ENCODE results near the gene GYPB.
"Not testable (repeated sequence)": the region's sequence is repeated elsewhere in the genome, so short reads cannot be mapped to it uniquely, and the experiment has no call there.

The GYPB gene

DNA sequence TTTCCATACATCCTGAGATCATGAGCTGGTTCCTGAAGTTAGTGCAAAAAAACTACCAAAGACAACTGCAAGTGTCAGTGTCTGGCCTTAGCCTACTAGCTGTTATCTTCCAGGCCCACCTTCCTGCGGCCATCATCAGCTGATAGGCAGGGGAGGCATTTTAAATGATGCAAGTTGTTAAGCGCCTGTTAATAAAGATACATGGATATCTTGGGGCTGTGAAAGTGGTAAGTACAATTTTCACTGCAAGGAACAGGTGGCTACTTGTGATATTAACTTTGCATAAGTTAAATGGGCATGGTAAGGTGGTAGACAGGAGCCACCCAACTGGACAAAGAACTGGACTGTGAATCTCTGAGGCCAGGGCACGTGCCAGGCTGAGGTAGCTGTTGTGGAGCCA is at the start of gene GYPB:
GYPB (minus strand) TSS at position 104 of the 400 bp plus-strand sequence; CDS start at position 11, 93 bp downstream.
- not testable (repeated sequence) for ATAC-seq, H3K9me3 Mint-ChIP-seq, H3K4me3 Mint-ChIP-seq, H3K36me3 Mint-ChIP-seq, H3K27ac Mint-ChIP-seq, H3K4me1 Mint-ChIP-seq, H3K27me3 Mint-ChIP-seq

GRCh38 chr4:144061556-144061955 is 42.4 kb upstream of the GYPB start:
- peaks cover 11% of the 10 kb centered on the region for H3K27me3 Mint-ChIP-seq
- H3K4me3 Mint-ChIP-seq, H3K27ac Mint-ChIP-seq, ATAC-seq, H3K36me3 Mint-ChIP-seq, H3K4me1 Mint-ChIP-seq, H3K9me3 Mint-ChIP-seq: not testable (repeated sequence)

DNA sequence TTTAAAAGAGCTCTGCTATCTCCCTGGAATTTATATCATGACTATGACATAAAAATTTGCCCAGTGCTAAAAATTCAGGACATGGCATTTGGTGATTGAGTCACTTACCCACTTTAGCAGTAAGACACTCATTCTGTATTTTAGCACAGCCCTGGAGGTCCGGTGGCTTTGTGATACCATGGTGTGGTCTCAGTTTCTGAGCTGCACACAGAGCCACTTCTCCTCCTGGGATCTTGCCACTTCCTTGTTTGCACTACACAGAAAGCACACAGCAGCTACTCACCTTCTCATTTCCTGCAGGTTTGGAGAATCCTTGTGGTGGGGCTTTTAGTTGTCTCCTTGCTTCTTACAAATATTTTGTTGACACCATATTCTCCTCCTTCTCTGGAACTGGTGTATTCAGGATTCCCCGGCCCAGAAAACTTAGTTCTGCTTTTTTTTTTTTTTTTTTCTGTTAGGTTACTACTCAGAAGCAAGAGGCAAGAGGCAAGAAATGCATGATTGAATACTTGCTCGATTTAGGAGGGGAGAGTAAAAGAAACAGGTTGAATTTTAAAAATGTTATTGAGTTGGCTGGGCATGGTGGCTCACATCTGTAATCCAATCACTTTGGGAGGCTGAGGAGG is 41.2 kb upstream of the GYPB start:
- H3K27ac Mint-ChIP-seq, H3K9me3 Mint-ChIP-seq, ATAC-seq, H3K4me3 Mint-ChIP-seq, H3K4me1 Mint-ChIP-seq, H3K36me3 Mint-ChIP-seq: not testable (repeated sequence)
- peaks cover 11% of the 10 kb centered on the region for H3K27me3 Mint-ChIP-seq

GRCh38 chr4:144056800-144057199 is 37.6 kb upstream of the GYPB start:
- Mint-ChIP-seq H3K27me3 (peaks cover 11% of the 10 kb centered on the region), H3K9me3 (peaks cover 3% of the 10 kb centered on the region), H3K4me3 (no peak overlapping the region), H3K4me1 (no peaks in the 10 kb centered on the region), H3K27ac (no peak overlapping the region), H3K36me3 (no peaks in the 10 kb centered on the region)
- no peak for ATAC-seq

GRCh38 chr4:144055336-144055735 is 36.2 kb upstream of the GYPB start:
- H3K4me1 Mint-ChIP-seq, ATAC-seq, H3K4me3 Mint-ChIP-seq, H3K27ac Mint-ChIP-seq, H3K36me3 Mint-ChIP-seq, H3K9me3 Mint-ChIP-seq: not testable (repeated sequence)
- H3K27me3 Mint-ChIP-seq = peaks cover 11% of the 10 kb centered on the region

GRCh38 chr4:144051494-144051893 is 32.3 kb upstream of the GYPB start:
- H3K9me3 Mint-ChIP-seq, H3K4me3 Mint-ChIP-seq, ATAC-seq, H3K27me3 Mint-ChIP-seq, H3K27ac Mint-ChIP-seq, H3K4me1 Mint-ChIP-seq, H3K36me3 Mint-ChIP-seq: not testable (repeated sequence)

DNA sequence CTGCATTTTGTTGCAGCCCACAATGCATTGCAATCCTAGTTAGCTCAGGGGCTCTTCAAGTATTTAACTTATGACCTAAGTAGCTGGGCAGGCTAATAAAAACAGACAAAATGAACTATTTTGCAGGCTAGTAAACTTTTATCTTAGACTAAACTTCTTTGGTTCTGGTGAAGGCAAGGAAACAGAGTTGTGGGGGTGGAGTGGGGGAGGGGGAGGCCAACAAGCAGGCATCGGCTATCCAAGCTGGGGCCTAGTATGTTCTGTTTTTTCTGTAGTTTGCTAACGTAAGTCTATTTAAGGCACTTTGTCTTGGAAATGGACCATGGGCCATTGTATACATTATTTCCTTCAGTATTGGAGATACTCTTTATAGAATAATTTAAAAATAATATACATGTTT is 31.5 kb upstream of the GYPB start:
- not testable (repeated sequence) for H3K9me3 Mint-ChIP-seq, H3K27me3 Mint-ChIP-seq, H3K4me1 Mint-ChIP-seq, H3K27ac Mint-ChIP-seq, H3K36me3 Mint-ChIP-seq, ATAC-seq, H3K4me3 Mint-ChIP-seq

DNA sequence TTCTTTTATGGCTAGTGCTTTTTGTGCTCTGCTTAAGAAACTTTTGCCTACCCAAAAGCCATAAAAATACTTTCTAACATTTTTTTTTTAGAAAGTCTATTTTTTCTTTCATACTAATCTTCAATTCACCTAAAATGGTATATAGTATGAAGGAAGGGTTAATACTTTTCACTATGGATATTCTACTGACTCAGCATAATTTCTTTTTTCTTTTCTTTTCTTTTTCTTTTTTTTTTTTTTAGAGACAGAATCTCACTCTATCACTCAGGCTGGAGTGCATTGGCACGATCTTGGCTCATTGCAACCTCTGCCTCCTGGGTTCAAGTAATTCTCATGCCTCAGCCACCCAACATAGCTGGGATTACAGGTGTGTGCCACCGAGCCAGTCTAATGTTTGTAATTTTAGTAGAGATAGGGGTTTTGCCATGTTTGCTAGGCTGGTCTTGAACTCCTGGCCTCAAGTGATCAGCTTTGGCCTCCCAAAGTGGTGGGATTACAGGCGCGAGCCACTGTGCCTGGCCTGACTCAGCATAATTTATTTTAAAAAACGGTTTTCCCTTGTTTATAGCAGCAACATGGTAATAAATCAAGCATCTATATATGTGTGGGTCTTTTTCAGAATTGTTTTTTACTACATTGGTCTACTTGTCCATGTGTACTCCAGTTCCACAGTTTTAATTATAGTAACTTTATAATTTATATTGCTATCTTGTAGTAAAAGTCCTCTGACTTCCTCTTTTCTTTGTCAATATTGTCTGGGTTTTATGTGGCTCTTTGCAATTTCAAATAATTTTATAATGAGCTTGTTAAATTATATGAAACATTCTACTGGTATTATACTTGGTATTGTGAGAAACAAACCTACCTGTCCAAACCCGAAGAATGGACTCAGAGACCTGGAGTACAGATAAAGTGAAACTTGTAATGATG is 30.6 kb upstream of the GYPB start:
- not testable (repeated sequence) for H3K27me3 Mint-ChIP-seq, H3K27ac Mint-ChIP-seq, H3K36me3 Mint-ChIP-seq, H3K9me3 Mint-ChIP-seq, ATAC-seq, H3K4me1 Mint-ChIP-seq, H3K4me3 Mint-ChIP-seq

- H3K9me3 Mint-ChIP-seq, H3K36me3 Mint-ChIP-seq, H3K27ac Mint-ChIP-seq, H3K27me3 Mint-ChIP-seq, H3K4me3 Mint-ChIP-seq, H3K4me1 Mint-ChIP-seq, ATAC-seq: not testable (repeated sequence)
Observed at GRCh38 chr4:144044936-144045335, 25.8 kb upstream of the GYPB start.

- ATAC-seq, H3K36me3 Mint-ChIP-seq, H3K4me1 Mint-ChIP-seq, H3K27me3 Mint-ChIP-seq, H3K27ac Mint-ChIP-seq, H3K9me3 Mint-ChIP-seq, H3K4me3 Mint-ChIP-seq: not testable (repeated sequence)
Observed at GRCh38 chr4:144032580-144032979, 13.4 kb upstream of the GYPB start.

- H3K27me3 Mint-ChIP-seq, ATAC-seq, H3K4me3 Mint-ChIP-seq, H3K36me3 Mint-ChIP-seq, H3K4me1 Mint-ChIP-seq, H3K27ac Mint-ChIP-seq, H3K9me3 Mint-ChIP-seq: not testable (repeated sequence)
Observed at GRCh38 chr4:144031875-144032274, 12.7 kb upstream of the GYPB start.

DNA sequence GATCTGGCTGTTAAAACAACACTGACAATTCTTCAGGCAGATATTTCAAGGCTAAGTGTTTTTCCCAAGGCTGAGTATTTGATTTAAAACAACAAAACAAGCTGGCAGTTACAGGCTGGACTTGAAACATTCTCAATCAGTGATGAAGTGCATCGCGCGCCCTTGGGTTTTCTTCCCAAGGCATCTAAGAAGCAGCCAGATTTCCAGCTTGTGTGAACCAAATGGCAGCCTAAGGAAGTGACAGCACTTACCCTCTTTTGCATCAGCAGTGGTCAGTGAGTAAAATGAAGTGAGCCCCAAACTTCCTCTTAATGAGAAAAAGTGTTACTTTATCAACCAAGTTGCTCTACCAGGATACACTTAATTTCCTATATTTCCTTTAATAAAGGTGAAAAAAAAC is 12.2 kb upstream of the GYPB start:
- not testable (repeated sequence) for H3K4me1 Mint-ChIP-seq, H3K4me3 Mint-ChIP-seq, H3K9me3 Mint-ChIP-seq, H3K27ac Mint-ChIP-seq, H3K27me3 Mint-ChIP-seq, H3K36me3 Mint-ChIP-seq, ATAC-seq

GRCh38 chr4:144030708-144031107 is 11.5 kb upstream of the GYPB start:
- H3K9me3 Mint-ChIP-seq, H3K4me3 Mint-ChIP-seq, H3K27ac Mint-ChIP-seq, H3K36me3 Mint-ChIP-seq, H3K4me1 Mint-ChIP-seq, H3K27me3 Mint-ChIP-seq, ATAC-seq: not testable (repeated sequence)

GRCh38 chr4:144026682-144027081 is 7.5 kb upstream of the GYPB start:
- H3K4me1 Mint-ChIP-seq, H3K4me3 Mint-ChIP-seq, H3K9me3 Mint-ChIP-seq, H3K27me3 Mint-ChIP-seq, H3K36me3 Mint-ChIP-seq, H3K27ac Mint-ChIP-seq, ATAC-seq: not testable (repeated sequence)

GRCh38 chr4:144024399-144025053 is 5.3 kb upstream of the GYPB start:
- H3K4me1 Mint-ChIP-seq, H3K27ac Mint-ChIP-seq, ATAC-seq, H3K9me3 Mint-ChIP-seq, H3K4me3 Mint-ChIP-seq, H3K27me3 Mint-ChIP-seq, H3K36me3 Mint-ChIP-seq: not testable (repeated sequence)
